AG04450 (cell line): Measurements from ENCODE around the gene KIZ. TPM values are rescaled to one million over a fixed set of nuclear protein-coding genes. Genes with fewer than 3 reads are reported as not detected.

Experiments
- CTCF ChIA-PET: fragments of 300-600, 350-600 bp; formaldehyde crosslinking; extraction: SDS; loops from one replicate; lab custom pipeline; 2022; ENCODE audit warnings: antibody characterized with exemption, inconsistent platforms; lab: Charles Lee
- POLR2A ChIA-PET: fragments of 350-600 bp; formaldehyde crosslinking; extraction: SDS; loops from one replicate; lab custom pipeline; 2021; ENCODE audit warnings: antibody characterized with exemption, inconsistent platforms; lab: Yijun Ruan, JAX
- DNase-seq: peaks from one replicate; pipeline ENCODE4 v3.0.0-alpha.2; 2011; ENCODE audit warnings: low read depth, low spot score
- H3K27ac ChIP-seq: one replicate; pipeline ENCODE4 v1.5.1; 2012; ENCODE audit warnings: low read depth, low read length, control low read depth
- H3K27me3 ChIP-seq: one replicate; pipeline ENCODE4 v1.6.0; 2012; ENCODE audit warnings: low read length; ENCODE audit not compliant: control insufficient read depth, insufficient read depth
- H3K4me3 ChIP-seq: 2 replicates; pipeline ENCODE4 v1.5.1; 2011; ENCODE audit warnings: mild to moderate bottlenecking, low read depth, low read length, control low read depth
- H3K9me3 ChIP-seq: 2 replicates; pipeline ENCODE4 v1.5.1; 2012; ENCODE audit warnings: low read length; ENCODE audit not compliant: control insufficient read depth, insufficient read depth
- CTCF ChIP-seq: IDR thresholded peaks from 2 replicates; pipeline ENCODE4 v1.5.1; 2011; ENCODE audit warnings: low read depth, low read length, control low read depth, inconsistent platforms
- polyA minus RNA-seq: library from RNA; depleted of rRNA, polyadenylated mRNA; stranded (reverse); fragments of >200 nt; gene quantifications from 2 replicates; pipeline ENCODE4 v1.2.3, GENCODE V29; 2011; rRNA and poly(A)+ RNA removed
- polyA plus RNA-seq: library from polyadenylated mRNA; depleted of rRNA; stranded (reverse); fragments of >200 nt; gene quantifications from 2 replicates; pipeline ENCODE4 v1.2.3, GENCODE V29; 2011; rRNA removed

Gene KIZ
- polyA plus RNA-seq (18.8 and 26.1 TPM in 2 replicates), polyA minus RNA-seq (8.0 and 14.8 TPM in 2 replicates)

- TF ChIP-seq CTCF: peak; percentile 35; the same call in 1 of the 2 replicates
- peak within 1 kb of the TSS; percentile 66 for H3K27ac ChIP-seq
- peak; percentile 86 for DNase-seq
- H3K27me3 ChIP-seq: no peaks in the 10 kb centered on the region
- CTCF ChIA-PET: interaction anchor here (0.6 to 7.1 kb wide), 7 partner anchors 17 to 1099 kb away, joined by 3 to 31 read pairs (median 3); no protein-coding TSS in a partner anchor
- H3K4me3 ChIP-seq: peak within 1 kb of the TSS; percentile 81
- no peaks in the 10 kb centered on the region; the same call in 1 of the 2 replicates for H3K9me3 ChIP-seq
- POLR2A ChIA-PET: interaction anchor here (1.1 to 1.9 kb wide), 5 partner anchors 10 to 177 kb away, joined by 3 to 4 read pairs (median 3); partner anchors contain the start of gene XRN2
These were observed at the start of gene KIZ for GRCh38 chr20:21125849-21126580. Gene KIZ (plus strand): TSS chr20:21126082. CDS start chr20:21126116, 34 bp downstream.

- Histone ChIP-seq H3K27ac (no peak overlapping the region), H3K4me3 (no peak overlapping the region), H3K9me3 (no peaks in the 10 kb centered on the region), H3K27me3 (no peaks in the 10 kb centered on the region)
- ChIA-PET CTCF (no interaction called here), POLR2A (no interaction called here)
- DNase-seq: no peak
- TF ChIP-seq CTCF: no peak
These were observed 48.0 kb upstream of the KIZ start for GRCh38 chr20:21077809-21078345.

- no peak for DNase-seq
- Histone ChIP-seq H3K4me3 (no peak overlapping the region), H3K9me3 (no peaks in the 10 kb centered on the region), H3K27ac (no peak overlapping the region), H3K27me3 (peaks cover 2% of the 10 kb centered on the region)
- ChIA-PET POLR2A (no interaction called here), CTCF (no interaction called here)
- TF ChIP-seq CTCF: no peak
These were observed 43.3 kb upstream of the KIZ start for GRCh38 chr20:21082584-21082983.

- no peaks in the 10 kb centered on the region for H3K9me3 ChIP-seq
- POLR2A ChIA-PET: no interaction called here
- H3K27ac ChIP-seq: no peak overlapping the region
- peaks cover 2% of the 10 kb centered on the region for H3K27me3 ChIP-seq
- no peak overlapping the region for H3K4me3 ChIP-seq
- CTCF ChIA-PET: no interaction called here
- TF ChIP-seq CTCF: no peak
- no peak for DNase-seq
These were observed 42.0 kb upstream of the KIZ start for GRCh38 chr20:21083825-21084325.
